Measurements from ENCODE around the gene CLDN6. TPM values are rescaled to one million over a fixed set of nuclear protein-coding genes. Genes with fewer than 3 reads are reported as not detected.

CLDN6 gene
- total and polyA plus RNA-seq, 2 of the 13 experiments (the other 11 are each of a cell fraction or from before 2014, with no cell fraction given), result 5.9 to 7.6 TPM

GRCh38 chr16:3009568-3010390 is 8.2 kb downstream of the CLDN6 start:
- H3K9ac ChIP-seq (ENCODE audit: insufficient read depth, low read depth, low read length), result peak overlapping the region; percentile 38; the same call in 1 of the 2 replicates
- in situ Hi-C loops (cut with HindIII; ENCODE audit: extremely low pct_ligation_motif_present, low pct_unique_long_range_greater_than_20kb) (no loop called here), intact Hi-C loops (cut with micrococcal nuclease; ENCODE audit: unreplicated experiment) (no loop called here)
- H3K36me3 ChIP-seq (replicated peaks in 1 of 2; ENCODE audit: control insufficient read depth in 1 of 2, insufficient read depth in 2 of 2, low read length in 2 of 2), result no peaks in the 10 kb centered on the region
- H3K27ac ChIP-seq (ENCODE audit: extremely low read length, insufficient read depth, low read length), result peak overlapping the region; percentile 40
- peak overlapping the region in 2 of 3 experiments; percentile 35 to 69; a peak in 3 of 6 replicates for H3K4me3 ChIP-seq (replicated peaks in 1 of 3; ENCODE audit: insufficient read depth in 1 of 3, low read depth in 2 of 3, low read length in 3 of 3)
- POLR2A ChIA-PET, result interaction anchor here (0.8 to 14.2 kb wide), 6 partner anchors 13 to 125 kb away, joined by 3 to 750 read pairs (median 4); partner anchors contain the start of genes CLDN6, HCFC1R1, THOC6 and TNFRSF12A
- H3K4me2 ChIP-seq (ENCODE audit: low read depth, low read length), result peak overlapping the region; percentile 88
- H2AFZ ChIP-seq (ENCODE audit: low read length), result no peak overlapping the region
- FAIRE-seq (no peak), ATAC-seq (peak; percentile 35), DNase-seq (ENCODE audit: low spot score) (no peak)
- H4K20me1 ChIP-seq (ENCODE audit: insufficient read depth, low read length), result no peaks in the 10 kb centered on the region
- H3K9me3 ChIP-seq (ENCODE audit: low read length), result no peaks in the 10 kb centered on the region
- CTCF ChIA-PET (ENCODE audit: low intra/inter-chr PET ratio, low total read pairs), result no interaction called here
- no peaks in the 10 kb centered on the region for H3K79me2 ChIP-seq (ENCODE audit: insufficient read depth, low read length)
- peaks cover 7 to 22% of the 10 kb centered on the region in 2 experiments; a peak in 4 of 5 replicates for H3K27me3 ChIP-seq (ENCODE audit: control insufficient read depth in 1 of 2, insufficient read depth in 2 of 2, low read length in 2 of 2)
- no TSS peak for BruUV-seq (replicated peaks)
- 22% methylated on average over 17 of the region's 21 CpGs for WGBS (ENCODE audit: low lambda C conversion rate)
- peaks cover 97% of the 10 kb centered on the region for H3K4me1 ChIP-seq (ENCODE audit: insufficient read depth, low read length)
- no peak for TF ChIP-seq ZZZ3 (CRISPR knock-in tag; IDR thresholded peaks at IDR 0.05; ENCODE audit: borderline replicate concordance)
- TF ChIP-seq ZNF329 (CRISPR knock-in tag; IDR thresholded peaks at IDR 0.05; ENCODE audit: low read depth), result no peak
- no peak for TF ChIP-seq ADNP (CRISPR knock-in tag; IDR thresholded peaks at IDR 0.05)
- TF ChIP-seq ZNF234 (CRISPR knock-in tag; conservative IDR thresholded peaks at IDR 0.05), result no peak
- no peak for TF ChIP-seq ERF (CRISPR knock-in tag; IDR thresholded peaks at IDR 0.05)
- no peak for TF ChIP-seq SNRNP70 (IDR thresholded peaks at IDR 0.05; ENCODE audit: low read depth, low read length)
- TF ChIP-seq ZNF660 (CRISPR knock-in tag; IDR thresholded peaks at IDR 0.05; ENCODE audit: borderline replicate concordance, low read depth), result no peak
- TF ChIP-seq, protein P1, sequence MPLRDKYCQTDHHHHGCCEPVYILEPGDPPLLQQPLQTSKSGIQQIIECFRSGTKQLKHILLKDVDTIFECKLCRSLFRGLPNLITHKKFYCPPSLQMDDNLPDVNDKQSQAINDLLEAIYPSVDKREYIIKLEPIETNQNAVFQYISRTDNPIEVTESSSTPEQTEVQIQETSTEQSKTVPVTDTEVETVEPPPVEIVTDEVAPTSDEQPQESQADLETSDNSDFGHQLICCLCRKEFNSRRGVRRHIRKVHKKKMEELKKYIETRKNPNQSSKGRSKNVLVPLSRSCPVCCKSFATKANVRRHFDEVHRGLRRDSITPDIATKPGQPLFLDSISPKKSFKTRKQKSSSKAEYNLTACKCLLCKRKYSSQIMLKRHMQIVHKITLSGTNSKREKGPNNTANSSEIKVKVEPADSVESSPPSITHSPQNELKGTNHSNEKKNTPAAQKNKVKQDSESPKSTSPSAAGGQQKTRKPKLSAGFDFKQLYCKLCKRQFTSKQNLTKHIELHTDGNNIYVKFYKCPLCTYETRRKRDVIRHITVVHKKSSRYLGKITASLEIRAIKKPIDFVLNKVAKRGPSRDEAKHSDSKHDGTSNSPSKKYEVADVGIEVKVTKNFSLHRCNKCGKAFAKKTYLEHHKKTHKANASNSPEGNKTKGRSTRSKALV (CRISPR knock-in tag; IDR thresholded peaks at IDR 0.05), result no peak
- no peak for TF ChIP-seq ZNF577 (CRISPR knock-in tag; IDR thresholded peaks at IDR 0.05; ENCODE audit: borderline replicate concordance, low read depth)
- TF ChIP-seq NR2F1 (CRISPR knock-in tag; IDR thresholded peaks at IDR 0.05), result no peak
- TF ChIP-seq RORA (CRISPR knock-in tag; IDR thresholded peaks at IDR 0.05), result no peak
- TF ChIP-seq CCAR2 (optimal IDR thresholded peaks at IDR 0.05; ENCODE audit: low read depth, low read length), result no peak
- TF ChIP-seq ZNF138 (CRISPR knock-in tag; IDR thresholded peaks at IDR 0.05; ENCODE audit: low read depth), result no peak
- TF ChIP-seq AKAP8 (CRISPR knock-in tag; IDR thresholded peaks at IDR 0.05), result no peak
- TF ChIP-seq ZNF484 (CRISPR knock-in tag; IDR thresholded peaks at IDR 0.05; ENCODE audit: borderline replicate concordance, low read depth), result no peak
- peak; percentile 27; the same call in 1 of the 2 replicates for TF ChIP-seq HOXA3 (CRISPR knock-in tag; IDR thresholded peaks at IDR 0.05)
- TF ChIP-seq ELF4 (CRISPR knock-in tag; IDR thresholded peaks at IDR 0.05; ENCODE audit: borderline replicate concordance), result no peak
- no peak for TF ChIP-seq BRCA1 (CRISPR knock-in tag; IDR thresholded peaks at IDR 0.05)
- TF ChIP-seq MAF1 (CRISPR knock-in tag; IDR thresholded peaks at IDR 0.05; ENCODE audit: borderline replicate concordance), result no peak
- no peak for TF ChIP-seq ZNF12 (CRISPR knock-in tag; IDR thresholded peaks at IDR 0.05)
- TF ChIP-seq YEATS2 (CRISPR knock-in tag; IDR thresholded peaks at IDR 0.05; ENCODE audit: borderline replicate concordance), result no peak
- no peak for TF ChIP-seq NFYC (CRISPR knock-in tag; IDR thresholded peaks at IDR 0.05)
- TF ChIP-seq ZSCAN25 (CRISPR knock-in tag; IDR thresholded peaks at IDR 0.05), result peak; percentile 45; the same call in 1 of the 2 replicates
- TF ChIP-seq, protein P2, sequence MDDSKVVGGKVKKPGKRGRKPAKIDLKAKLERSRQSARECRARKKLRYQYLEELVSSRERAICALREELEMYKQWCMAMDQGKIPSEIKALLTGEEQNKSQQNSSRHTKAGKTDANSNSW (CRISPR knock-in tag; IDR thresholded peaks at IDR 0.05; ENCODE audit: borderline replicate concordance), result no peak
